H1 (cell line): ENCODE measurements around the gene CCNY. TPM values are rescaled to one million over a fixed set of nuclear protein-coding genes. Genes with fewer than 3 reads are reported as not detected.

Experiments used
- CTCF ChIA-PET: fragments of 300-600 bp; sonication (Branson Sonifier 250); formaldehyde crosslinking; loops from one replicate; lab custom pipeline; 2021; ENCODE audit not compliant: partially characterized antibody; lab: Charles Lee
- POLR2A ChIA-PET: fragments of 300-600 bp; sonication (Branson Sonifier 250); formaldehyde crosslinking; loops from one replicate; lab custom pipeline; 2021; ENCODE audit warnings: inconsistent platforms; ENCODE audit not compliant: partially characterized antibody; lab: Charles Lee
- DNase-seq, 2 experiments: peaks; one replicate each; pipeline versions ENCODE4 v3.0.0 to v3.0.0-alpha.2; 2010 to 2022; ENCODE audit warnings: low spot score in 2 of 2, low read depth in 1 of 2, mixed read lengths in 1 of 2
- FAIRE-seq: peaks from 2 replicates; lab custom pipeline; 2011; peaks lifted over from hg19 to GRCh38; lab: Jason Lieb, UNC
- H2AFZ ChIP-seq: 2 replicates; pipeline ENCODE4 v1.8.1; 2012; ENCODE audit warnings: low read length, inconsistent platforms
- H2AK5ac ChIP-seq: 2 replicates; pipeline ENCODE4 v1.6.1; 2013; ENCODE audit warnings: low read depth, low read length
- H2BK120ac ChIP-seq: replicated peaks from 2 replicates; pipeline ENCODE3; 2013; ENCODE audit warnings: low read depth, low read length, inconsistent platforms
- H2BK12ac ChIP-seq: 2 replicates; pipeline ENCODE4 v1.6.1; 2013; ENCODE audit warnings: low read depth, low read length
- H2BK15ac ChIP-seq: 2 replicates; pipeline ENCODE4 v1.6.1; 2013; ENCODE audit warnings: low read length
- H2BK20ac ChIP-seq: 2 replicates; pipeline ENCODE4 v1.6.1; 2013; ENCODE audit warnings: low read length
- H2BK5ac ChIP-seq: 2 replicates; pipeline ENCODE4 v1.6.1; 2013; ENCODE audit warnings: low read depth, low read length
- H3K14ac ChIP-seq: 2 replicates; pipeline ENCODE4 v1.6.1; 2013; ENCODE audit warnings: inconsistent platforms; ENCODE audit not compliant: insufficient read length
- H3K18ac ChIP-seq: 2 replicates; pipeline ENCODE4 v1.6.1; 2013; ENCODE audit warnings: low read length; ENCODE audit errors: extremely low read depth
- H3K23ac ChIP-seq: 2 replicates; pipeline ENCODE4 v1.6.1; 2013; ENCODE audit warnings: inconsistent platforms; ENCODE audit not compliant: insufficient read length
- H3K23me2 ChIP-seq: 2 replicates; pipeline ENCODE4 v1.6.1; 2013; ENCODE audit warnings: low read depth, low read length
- H3K27ac ChIP-seq: 2 replicates; pipeline ENCODE4 v1.6.1; 2011; ENCODE audit warnings: low read depth, low read length, inconsistent platforms
- H3K27me3 ChIP-seq, 4 experiments: replicated peaks in 1 of 4; 1 replicate in 1 of 4; 2 replicates in 3 of 4; pipeline versions ENCODE4 v1.6.1 to v1.8.1; 2011 to 2013; ENCODE audit warnings: low read length in 3 of 4, mild to moderate bottlenecking in 3 of 4, inconsistent platforms in 2 of 4, mixed read lengths in 2 of 4, moderate library complexity in 1 of 4; ENCODE audit not compliant: control insufficient read depth in 3 of 4, insufficient read depth in 3 of 4; ENCODE audit errors: extremely low read depth in 1 of 4
- H3K36me3 ChIP-seq, 4 experiments: 2 replicates each; pipeline versions ENCODE4 v1.6.1 to v1.8.1; 2011 to 2013; ENCODE audit warnings: mild to moderate bottlenecking in 4 of 4, low read length in 3 of 4, moderate library complexity in 2 of 4, control low read depth in 1 of 4, inconsistent platforms in 1 of 4; ENCODE audit not compliant: insufficient read depth in 4 of 4, control insufficient read depth in 2 of 4
- H3K4ac ChIP-seq: replicated peaks from 2 replicates; pipeline ENCODE3; 2013; ENCODE audit warnings: low read length, low read depth, mixed read lengths, inconsistent platforms; ENCODE audit not compliant: insufficient read length
- H3K4me1 ChIP-seq, 4 experiments: replicated peaks in 1 of 4; 1 replicate in 1 of 4; 2 replicates in 3 of 4; pipeline versions ENCODE4 v1.6.1 to v1.8.1; 2011 to 2013; ENCODE audit warnings: low read length in 3 of 4, inconsistent platforms in 2 of 4, mixed read lengths in 1 of 4; ENCODE audit not compliant: insufficient read depth in 4 of 4, control insufficient read depth in 3 of 4
- H3K4me2 ChIP-seq, 2 experiments: 2 replicates each; pipeline versions ENCODE4 v1.6.1 to v1.8.1; 2011 to 2013; ENCODE audit warnings: low read depth in 2 of 2, low read length in 2 of 2, control low read depth in 1 of 2, inconsistent platforms in 1 of 2, mild to moderate bottlenecking in 1 of 2; ENCODE audit not compliant: insufficient read depth in 1 of 2
- H3K4me3 ChIP-seq, 4 experiments: fragments of 200-600, 300-600 bp in 1 of 4; sonication (generic), shearing (Covaris generic), sonication (Bioruptor Twin) in 1 of 4; 2 replicates each; pipeline versions ENCODE4 v1.5.1 to v1.8.1; 2011 to 2016; ENCODE audit warnings: low read length in 4 of 4, low read depth in 3 of 4, control low read depth in 2 of 4, inconsistent platforms in 2 of 4, mild to moderate bottlenecking in 2 of 4, mixed read lengths in 1 of 4, moderate library complexity in 1 of 4; ENCODE audit not compliant: insufficient read depth in 2 of 4; ENCODE audit errors: extremely low read depth in 1 of 4
- H3K56ac ChIP-seq: replicated peaks from 2 replicates; pipeline ENCODE3; 2013; ENCODE audit warnings: low read depth, mild to moderate bottlenecking, mixed read lengths, low read length, inconsistent platforms; ENCODE audit not compliant: insufficient read length
- H3K79me1 ChIP-seq: 2 replicates; pipeline ENCODE4 v1.6.1; 2013; ENCODE audit warnings: low read depth, low read length, control low read depth
- H3K79me2 ChIP-seq, 2 experiments: 2 replicates each; pipeline versions ENCODE4 v1.6.1 to v1.8.1; 2012 to 2013; ENCODE audit warnings: low read length in 2 of 2, mild to moderate bottlenecking in 2 of 2, inconsistent platforms in 1 of 2; ENCODE audit not compliant: insufficient read depth in 2 of 2, control insufficient read depth in 1 of 2
- H3K9ac ChIP-seq, 4 experiments: replicated peaks in 1 of 4; 1 replicate in 1 of 4; 2 replicates in 3 of 4; pipeline versions ENCODE4 v1.6.1 to v1.8.1; 2011 to 2013; ENCODE audit warnings: low read depth in 3 of 4, low read length in 3 of 4, control low read depth in 2 of 4, mild to moderate bottlenecking in 2 of 4, moderate library complexity in 2 of 4, inconsistent platforms in 1 of 4; ENCODE audit errors: extremely low read depth in 1 of 4
- H3K9me3 ChIP-seq, 2 experiments: 2 replicates each; pipeline versions ENCODE4 v1.6.1 to v1.8.1; 2012 to 2013; ENCODE audit warnings: mild to moderate bottlenecking in 2 of 2, moderate library complexity in 2 of 2, control low read depth in 1 of 2, inconsistent platforms in 1 of 2, low read depth in 1 of 2, low read length in 1 of 2, mixed read lengths in 1 of 2; ENCODE audit not compliant: insufficient read depth in 2 of 2
- H4K20me1 ChIP-seq, 2 experiments: replicated peaks in 1 of 2; 2 replicates each; pipeline versions ENCODE3 to v1.8.1; 2011 to 2013; ENCODE audit warnings: inconsistent platforms in 2 of 2, low read length in 2 of 2, mild to moderate bottlenecking in 1 of 2; ENCODE audit not compliant: insufficient read depth in 2 of 2, control insufficient read depth in 1 of 2
- H4K5ac ChIP-seq: 2 replicates; pipeline ENCODE4 v1.6.1; 2013; ENCODE audit warnings: low read length, low read depth, mixed read lengths, inconsistent platforms; ENCODE audit not compliant: insufficient read length
- H4K8ac ChIP-seq: 2 replicates; pipeline ENCODE4 v1.8.0; 2013; ENCODE audit warnings: mild to moderate bottlenecking, moderate library complexity, low read length, inconsistent platforms; ENCODE audit not compliant: insufficient read depth; ENCODE audit errors: extremely low read depth
- H4K91ac ChIP-seq: replicated peaks from 2 replicates; pipeline ENCODE3; 2013; ENCODE audit warnings: low read length, mixed read lengths, inconsistent platforms; ENCODE audit not compliant: insufficient read length
- GTF2F1 ChIP-seq: IDR thresholded peaks from 2 replicates; pipeline ENCODE4 v1.6.1; 2012; ENCODE audit warnings: low read depth, low read length, improper control_type of control experiment, borderline replicate concordance
- NANOG ChIP-seq: IDR thresholded peaks from 2 replicates; pipeline ENCODE4 v1.6.1; 2011; ENCODE audit warnings: low read length, low read depth, mild to moderate bottlenecking, inconsistent platforms; ENCODE audit not compliant: insufficient read depth, poor library complexity, severe bottlenecking
- WGBS, 2 experiments: shearing (Covaris generic) in 1 of 2; methylation state at CpG; one replicate each; pipeline versions ENCODE4 v1.1.6 to v1.1.7; 2013 to 2015; ENCODE audit warnings: low lambda C conversion rate in 2 of 2, mixed read lengths in 2 of 2, inconsistent platforms in 1 of 2, low coverage in 1 of 2, missing lambda C conversion rate in 1 of 2; ENCODE audit not compliant: insufficient replicate concordance in 2 of 2, insufficient coverage in 1 of 2, insufficient read length in 1 of 2; ENCODE audit errors: extremely low coverage in 1 of 2, missing lambda C conversion rate in 1 of 2; 5-methylcytosine and 5-hydroxymethylcytosine counted together
- polyA plus RNA-seq, 7 experiments: library from polyadenylated mRNA; depleted of rRNA in 3 of 7; stranded (reverse) in 5 of 7; unstranded in 2 of 7; fragments of >200 nt in 5 of 7; fragments of 200-250 nt in 2 of 7; gene quantifications; 1 replicate in 5 of 7; 2 replicates in 1 of 7; 4 replicates in 1 of 7; pipeline versions ENCODE4 v1.2.1 to v1.2.3, GENCODE V29; 2011 to 2013; ENCODE audit warnings: missing spikeins in 2 of 7, mixed read lengths in 2 of 7
- total RNA-seq: library from RNA; stranded (reverse); fragmentation: NEBNext Ultra II Directional; extraction: Animal tissue kit (Norgen Biotek cat#: 25700); gene quantifications from 2 replicates; pipeline ENCODE4 v1.2.1, GENCODE V29; 2021

CCNY gene
- total and polyA plus RNA-seq, 2 of the 8 experiments (the other 6 are each of a cell fraction or from before 2014, with no cell fraction given) = 25.3 to 68.2 TPM

DNA sequence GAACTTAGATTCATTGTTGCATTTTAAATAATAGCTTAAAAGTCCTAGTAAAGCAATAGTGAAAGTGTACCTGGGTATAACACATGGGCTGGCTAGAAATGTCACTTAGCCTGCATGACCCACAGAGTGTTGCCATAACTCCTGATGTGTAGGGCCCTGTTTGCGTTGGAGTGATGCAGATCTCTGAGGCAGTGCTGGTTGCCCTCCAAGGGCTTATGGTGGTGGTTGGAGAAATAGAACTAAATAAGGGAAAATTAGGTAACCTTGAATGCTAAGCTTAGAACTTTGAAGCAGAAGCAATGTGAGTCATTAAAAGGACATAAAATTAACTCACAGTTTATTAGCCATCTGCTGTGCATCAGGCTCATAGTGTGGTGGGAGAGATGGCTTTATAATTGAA lies 105.7 kb downstream of the CCNY start:
- H4K20me1 ChIP-seq = no peaks in the 10 kb centered on the region
- no peak overlapping the region for H3K4me3 ChIP-seq
- no peak overlapping the region for H3K14ac ChIP-seq
- H3K23me2 ChIP-seq = peaks cover 2% of the 10 kb centered on the region; the same call in 1 of the 2 replicates
- no peaks in the 10 kb centered on the region; a peak in 1 of 8 replicates for H3K36me3 ChIP-seq
- H3K4me1 ChIP-seq = no peaks in the 10 kb centered on the region
- no peak overlapping the region for H4K8ac ChIP-seq
- no peak for FAIRE-seq
- peaks cover 12% of the 10 kb centered on the region; the same call in 1 of the 2 replicates for H3K79me1 ChIP-seq
- H2BK5ac ChIP-seq = no peak overlapping the region
- H3K9me3 ChIP-seq = no peaks in the 10 kb centered on the region
- H3K9ac ChIP-seq = no peak overlapping the region
- H3K27ac ChIP-seq = no peak overlapping the region
- no peak overlapping the region for H3K23ac ChIP-seq
- H2BK12ac ChIP-seq = no peak overlapping the region
- no peak overlapping the region for H2AFZ ChIP-seq
- 95% methylated on average over 1 of the region's 1 CpG; no CpG with 5 or more reads in 1 of the 2 experiments for WGBS, 2 experiments
- H2AK5ac ChIP-seq = no peak overlapping the region
- no peak overlapping the region for H4K91ac ChIP-seq
- CTCF ChIA-PET = interaction anchor here (1.5 kb wide), 1 partner anchor 203 kb away, joined by 4 read pairs; no protein-coding TSS in a partner anchor
- H3K4me2 ChIP-seq = no peak overlapping the region
- H2BK15ac ChIP-seq = no peak overlapping the region
- no peak overlapping the region for H4K5ac ChIP-seq
- peaks cover 0 to 92% of the 10 kb centered on the region in 2 experiments; a peak in 2 of 4 replicates for H3K79me2 ChIP-seq
- no peak overlapping the region for H3K56ac ChIP-seq
- no peak overlapping the region for H3K18ac ChIP-seq
- no peak overlapping the region for H3K4ac ChIP-seq
- H3K27me3 ChIP-seq = no peaks in the 10 kb centered on the region
- H2BK20ac ChIP-seq = no peak overlapping the region
- TF ChIP-seq NANOG = no peak
- no peak for TF ChIP-seq GTF2F1
- H2BK120ac ChIP-seq = no peak overlapping the region
- POLR2A ChIA-PET = no interaction called here
- no peak for DNase-seq
